K562 (cell line): ENCODE data around the gene MPG. TPM values are rescaled to one million over a fixed set of nuclear protein-coding genes. Genes with fewer than 3 reads are reported as not detected.

ENCODE experiments used
- CBX8 ChIP-seq: fragments of 200-600 bp; sonication (generic); IDR thresholded peaks from 2 replicates; pipeline ENCODE4 v1.6.1; 2012; ENCODE audit warnings: borderline replicate concordance, mixed run types, low read depth, mild to moderate bottlenecking, moderate library complexity, mixed read lengths, low read length, control low read depth, inconsistent platforms; ENCODE audit not compliant: poor library complexity, severe bottlenecking; ENCODE audit errors: extremely low read depth
- CHAMP1 ChIP-seq: fragments of 450-650 bp; IDR thresholded peaks from 2 replicates; pipeline ENCODE4 v1.6.1; 2016; ENCODE audit warnings: mild to moderate bottlenecking
- FOSL1 ChIP-seq: fragments of 200-800 bp; sonication (Bioruptor generic); conservative IDR thresholded peaks from 2 replicates; pipeline ENCODE4 v1.6.1; 2016; ENCODE audit warnings: missing genetic modification characterization, missing compliant biosample characterization
- FOXA1 ChIP-seq: fragments of 450-650 bp; IDR thresholded peaks from 2 replicates; pipeline ENCODE4 v1.6.1; 2016; ENCODE audit warnings: mild to moderate bottlenecking, borderline replicate concordance
- ID3 ChIP-seq, 2 experiments: fragments of 250-450 bp in 1 of 2; fragments of 450-650 bp in 1 of 2; sonication (Bioruptor Pico) in 1 of 2; IDR thresholded peaks; 2 replicates each; pipeline versions ENCODE4 v1.6.1 to v1.8.0; 2016 to 2021; ENCODE audit warnings: mild to moderate bottlenecking in 2 of 2, moderate library complexity in 2 of 2, missing compliant biosample characterization in 1 of 2, missing genetic modification characterization in 1 of 2
- MLLT1 ChIP-seq, 2 experiments: fragments of 450-650 bp; IDR thresholded peaks; 2 replicates each; pipeline ENCODE4 v1.6.1; 2016
- MTA2 ChIP-seq: fragments of 450-650 bp; IDR thresholded peaks from 2 replicates; pipeline ENCODE4 v1.6.1; 2016; ENCODE audit warnings: low read depth
- PHB2 ChIP-seq: fragments of 450-650 bp; IDR thresholded peaks from 2 replicates; pipeline ENCODE4 v1.6.1; 2017; ENCODE audit warnings: low read depth
- PHF20 ChIP-seq: fragments of 450-650 bp; IDR thresholded peaks from 2 replicates; pipeline ENCODE4 v1.6.1; 2018; ENCODE audit not compliant: partially characterized antibody
- PTBP1 ChIP-seq: fragments of 200-400 bp; formaldehyde crosslinking; IDR thresholded peaks from 2 replicates; pipeline ENCODE4 v1.6.1; 2017; ENCODE audit warnings: low read depth, low read length
- PURB ChIP-seq: sonication (generic); formaldehyde crosslinking; IDR thresholded peaks from 2 replicates; pipeline ENCODE4 v1.9.0; 2021; ENCODE audit warnings: low read depth, mild to moderate bottlenecking, missing genetic modification reagents
- SLC30A9 ChIP-seq: fragments of 250-450 bp; sonication (Bioruptor Pico); IDR thresholded peaks from 2 replicates; pipeline ENCODE4 v1.8.0; 2022; ENCODE audit warnings: mild to moderate bottlenecking, moderate library complexity
- SRF ChIP-seq, 2 experiments: fragments of 250-450, 450-650 bp in 1 of 2; sonication (Bioruptor Pico) in 1 of 2; sonication (generic) in 1 of 2; formaldehyde crosslinking; IDR thresholded peaks; 2 replicates each; pipeline versions ENCODE4 v1.5.0 to v1.5.1; 2020 to 2022; ENCODE audit warnings: mild to moderate bottlenecking in 1 of 2, missing genetic modification reagents in 1 of 2
- SRSF9 ChIP-seq: fragments of 200-400 bp; formaldehyde crosslinking; IDR thresholded peaks from 2 replicates; pipeline ENCODE4 v1.6.1; 2017; ENCODE audit warnings: low read depth, low read length, borderline replicate concordance
- TAF1 ChIP-seq: IDR thresholded peaks from 2 replicates; pipeline ENCODE4 v1.6.1; 2011; ENCODE audit warnings: mild to moderate bottlenecking, low read length, moderate library complexity; ENCODE audit not compliant: insufficient read depth, control insufficient read depth, severe bottlenecking; ENCODE audit errors: extremely low read depth
- TEAD1 ChIP-seq, 2 experiments: fragments of 450-650 bp in 1 of 2; sonication (generic) in 1 of 2; formaldehyde crosslinking; IDR thresholded peaks; 2 replicates each; pipeline versions ENCODE4 v1.4.0 to v1.8.0; 2020 to 2022; ENCODE audit warnings: mild to moderate bottlenecking in 2 of 2, missing genetic modification reagents in 1 of 2
- TRIM25 ChIP-seq: fragments of 450-650 bp; IDR thresholded peaks from 2 replicates; pipeline ENCODE4 v1.7.0; 2016; ENCODE audit warnings: borderline replicate concordance
- ZBED1 ChIP-seq: IDR thresholded peaks from 2 replicates; pipeline ENCODE4 v1.6.1; 2014
- ZC3H8 ChIP-seq: fragments of 450-650 bp; IDR thresholded peaks from 2 replicates; pipeline ENCODE4 v1.6.1; 2017
- ZNF347 ChIP-seq: fragments of 450-650 bp; formaldehyde crosslinking; IDR thresholded peaks from 2 replicates; pipeline ENCODE4 v1.4.0; 2020; ENCODE audit warnings: low read depth, mild to moderate bottlenecking, moderate library complexity
- ZNF75A ChIP-seq: fragments of 450-650 bp; formaldehyde crosslinking; IDR thresholded peaks from 2 replicates; pipeline ENCODE4 v1.4.0; 2020; ENCODE audit warnings: mild to moderate bottlenecking
- polyA plus RNA-seq, 8 experiments: library from polyadenylated mRNA; depleted of rRNA in 4 of 8; stranded (reverse) in 5 of 8; unstranded in 3 of 8; fragments of >200 nt; fragmentation: Nextera tagmentation in 2 of 8; fragmentation: Illumina TruSeq in 1 of 8; extraction: Ambion mirVana in 2 of 8; extraction: Trizol in 1 of 8; gene quantifications; 2 replicates each; pipeline versions ENCODE4 v1.2.1 to v1.2.3, GENCODE V29; 2011 to 2014; ENCODE audit warnings: inconsistent platforms in 1 of 8, missing spikeins in 1 of 8
- total RNA-seq, 7 experiments: library from RNA; depleted of rRNA in 6 of 7; stranded (reverse); fragments of >200 nt in 6 of 7; fragmentation: Illumina TruSeq in 2 of 7; extraction: Trizol in 2 of 7; gene quantifications; 2 replicates each; pipeline versions ENCODE4 v1.2.1 to v1.2.3, GENCODE V29; 2011 to 2021; ENCODE audit warnings: low replicate concordance in 1 of 7

Gene MPG
- total and polyA plus RNA-seq, 9 of the 15 experiments (the other 6 are each of a cell fraction or from before 2014, with no cell fraction given): 0.42 to 226 (median 36.2) TPM

- no peak for TF ChIP-seq TAF1
- TF ChIP-seq TEAD1 (CRISPR knock-in tag; IDR thresholded peaks at IDR 0.05): peak; percentile 100
- no peak for TF ChIP-seq PURB (CRISPR knock-in tag)
- TF ChIP-seq ZBED1: no peak
- TF ChIP-seq ZNF347 (CRISPR knock-in tag): no peak
- no peak for TF ChIP-seq SRF (CRISPR knock-in tag; IDR thresholded peaks at IDR 0.05)
- TF ChIP-seq FOXA1: no peak
- no peak for TF ChIP-seq SLC30A9
- peak; percentile 98 for TF ChIP-seq FOSL1
- no peak for TF ChIP-seq CBX8
- TF ChIP-seq ID3 (CRISPR knock-in tag; IDR thresholded peaks at IDR 0.05): no peak
- TF ChIP-seq ID3 (tag; IDR thresholded peaks at IDR 0.05): 0 out of 2 replicates have a peak, but pooled peaks have one; percentile 26
- no peak for TF ChIP-seq SRSF9
- TF ChIP-seq PHB2: no peak
- peak; percentile 97 for TF ChIP-seq PTBP1
- no peak for TF ChIP-seq ZC3H8
- TF ChIP-seq ZNF75A (CRISPR knock-in tag): no peak
- TF ChIP-seq PHF20: peak; percentile 26
- TF ChIP-seq CHAMP1: no peak
- TF ChIP-seq MTA2: no peak
- 0 out of 4 replicates have a peak, but pooled peaks of 1 of the 2 experiments have one; percentile 29 for TF ChIP-seq MLLT1 (IDR thresholded peaks at IDR 0.05)
- TF ChIP-seq TRIM25: no peak
These were observed 5.2 kb upstream of the MPG start, which contains the start of gene RHBDF1 (continued) for GRCh38 chr16:72561-73548.
